HG03565 (cell line): ENCODE data around the gene PRTFDC1.
"Not testable (repeated sequence)": the region's sequence is repeated elsewhere in the genome, so short reads cannot be mapped to it uniquely, and the experiment has no call there.

Experiments used
- ATAC-seq: cut with Tn5 transposase; IDR thresholded peaks from one replicate; pipeline ENCODE4 v1.9.1; 2021; ENCODE audit warnings: mild to moderate bottlenecking, moderate library complexity; ENCODE audit not compliant: unreplicated experiment

The PRTFDC1 gene

DNA sequence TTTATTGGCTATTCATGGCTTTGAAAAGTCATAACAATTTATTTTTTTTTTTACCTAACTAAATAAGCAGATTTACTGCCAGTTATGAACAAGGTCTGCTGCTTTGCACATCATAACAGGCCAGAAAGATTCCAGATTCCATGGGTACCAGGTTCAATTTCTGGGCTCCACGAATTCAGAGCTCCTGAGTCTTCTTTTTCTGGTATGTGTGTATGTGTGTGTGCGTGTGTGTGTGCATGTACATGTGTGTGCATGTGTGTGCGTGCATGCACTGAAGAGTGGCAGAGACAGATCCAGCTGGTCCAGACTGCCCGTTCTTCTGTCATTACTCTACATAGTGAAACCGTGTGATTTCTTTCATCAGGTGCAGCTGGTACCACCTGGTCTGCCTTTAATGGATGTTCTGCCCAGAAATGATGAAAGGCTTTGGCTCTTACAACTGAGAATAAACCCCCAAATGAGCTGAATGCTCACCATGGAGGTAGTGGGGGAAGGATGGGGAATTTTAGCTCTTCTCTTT is 14.6 kb upstream of the PRTFDC1 start:
- no peak for ATAC-seq

DNA sequence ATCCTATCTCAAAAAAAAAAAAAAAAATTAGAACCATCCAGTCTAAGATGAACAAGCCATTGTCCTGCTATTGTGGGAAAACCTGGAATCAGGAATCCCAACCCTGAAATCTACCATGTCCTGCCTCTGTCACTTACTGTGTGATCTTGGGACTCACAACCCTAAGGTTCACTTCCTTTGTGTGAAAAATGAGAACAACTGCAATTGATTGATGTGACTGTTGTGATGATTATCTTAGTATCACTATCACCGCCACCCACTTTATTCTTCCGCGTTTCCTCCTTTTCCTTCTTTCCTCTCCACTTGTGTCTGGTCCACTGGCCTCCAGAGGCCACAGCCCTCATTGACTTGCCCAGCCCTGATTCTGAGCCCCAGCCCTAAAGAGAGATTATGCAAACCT is 12.6 kb upstream of the PRTFDC1 start:
- ATAC-seq = no peak

DNA sequence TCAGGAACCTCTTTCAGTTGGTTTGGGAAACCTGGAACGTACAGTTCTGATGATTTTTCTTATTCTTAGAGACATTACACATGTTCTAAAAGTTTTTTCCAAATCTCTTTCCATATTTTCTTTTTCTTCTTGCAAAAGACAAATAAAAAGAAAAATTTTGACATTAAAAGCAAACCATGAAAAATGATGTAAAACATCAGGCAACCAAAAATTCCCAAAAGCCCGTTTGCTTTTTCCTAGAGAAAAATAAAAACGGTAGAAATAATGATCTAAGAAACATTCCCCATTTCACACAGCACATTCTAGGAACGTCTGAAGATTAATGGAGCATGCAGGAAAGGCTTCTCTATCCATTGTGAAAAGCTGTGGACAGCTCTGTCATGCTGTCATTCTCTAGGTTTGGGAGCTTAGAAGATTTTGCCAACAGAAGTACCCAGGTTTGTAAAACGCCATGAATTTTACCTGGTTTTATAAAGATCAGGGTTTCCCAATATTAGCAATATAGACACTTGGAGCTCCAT is 11.2 kb upstream of the PRTFDC1 start:
- no peak for ATAC-seq

DNA sequence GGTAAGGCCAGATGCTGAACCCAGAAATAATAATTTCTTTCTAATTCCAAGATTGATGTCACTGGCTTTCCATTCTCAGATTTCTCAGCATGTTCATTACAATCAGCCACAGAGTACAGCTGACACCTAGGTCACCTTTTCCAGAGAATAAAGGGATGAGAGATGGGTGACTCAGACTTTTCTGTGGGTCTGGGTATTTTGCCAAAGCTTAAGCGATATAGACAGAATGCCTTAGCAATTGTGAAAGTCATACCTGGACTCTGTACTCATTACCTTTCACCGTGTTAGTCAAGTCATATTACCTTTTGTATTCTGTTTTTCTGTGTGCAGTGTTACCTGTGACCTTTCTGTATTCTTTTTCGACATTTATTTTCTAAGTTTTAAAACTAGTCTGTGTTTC is 10.6 kb upstream of the PRTFDC1 start:
- ATAC-seq = no peak

DNA sequence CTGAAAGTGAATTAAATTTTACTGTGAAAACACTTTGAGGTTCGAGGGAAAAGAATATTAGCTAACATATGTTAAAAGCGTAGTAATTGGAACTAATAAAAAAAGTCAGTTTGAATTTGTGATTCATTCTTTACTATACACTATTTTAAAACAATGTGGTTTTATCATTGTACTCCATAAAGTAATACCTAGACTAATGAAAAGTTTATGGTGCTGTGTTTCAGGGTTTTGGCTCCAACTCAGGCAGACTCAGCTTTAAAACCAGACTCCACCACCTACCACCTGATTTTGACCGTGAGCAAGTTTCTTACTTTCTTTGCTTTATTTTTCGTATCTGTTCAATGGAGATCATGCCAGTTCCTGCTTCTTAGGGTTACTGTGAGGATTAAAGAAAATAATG is 9.2 kb upstream of the PRTFDC1 start:
- ATAC-seq = no peak

DNA sequence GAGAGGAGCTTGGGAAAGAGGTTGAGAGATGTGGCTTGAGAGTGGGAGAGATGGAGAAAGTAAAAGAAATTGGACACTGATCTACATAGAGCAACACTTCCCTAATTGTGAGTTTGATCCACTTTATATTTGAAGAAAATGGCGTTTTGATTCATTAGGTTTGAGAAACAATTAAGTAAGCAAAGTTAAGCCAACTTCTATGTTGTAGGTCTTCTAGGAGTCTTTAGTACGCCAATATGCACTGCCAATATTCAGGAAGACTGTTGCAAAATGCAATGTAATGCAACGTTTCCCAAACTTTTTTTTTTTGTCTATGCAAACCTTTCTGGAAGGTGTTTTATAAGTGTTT is 7.0 kb upstream of the PRTFDC1 start:
- no peak for ATAC-seq

DNA sequence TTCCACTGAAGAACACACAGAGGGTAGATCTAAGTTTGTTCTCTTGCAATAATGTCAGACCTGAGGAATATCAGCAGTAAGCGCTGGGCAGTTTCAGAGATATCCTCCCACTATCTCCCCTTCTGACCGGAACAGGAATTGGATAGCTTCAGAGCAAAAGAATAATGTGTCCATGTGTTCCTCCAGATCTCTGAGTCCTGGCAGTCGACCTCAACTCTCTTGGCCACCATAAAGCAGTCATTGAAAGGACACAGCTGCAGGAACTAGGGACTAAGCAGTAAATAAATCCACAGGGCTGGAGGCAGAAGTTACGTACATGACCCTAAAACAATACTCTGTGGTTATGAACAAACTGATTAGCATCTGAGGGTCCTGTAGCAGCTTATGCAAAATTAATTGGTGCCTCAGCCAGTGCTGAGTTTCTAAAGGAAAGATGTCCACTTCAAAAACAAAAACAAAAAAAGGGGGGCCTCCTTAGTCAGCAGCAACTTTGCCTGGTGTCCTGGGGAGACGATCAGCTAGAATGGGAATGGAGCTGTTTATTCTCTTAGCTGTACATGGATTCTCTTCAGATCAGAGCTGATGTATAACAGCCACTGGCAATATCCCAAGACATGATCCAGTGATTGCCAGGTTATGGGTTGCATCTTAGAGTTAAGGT is 6.4 kb upstream of the PRTFDC1 start:
- ATAC-seq = no peak

DNA sequence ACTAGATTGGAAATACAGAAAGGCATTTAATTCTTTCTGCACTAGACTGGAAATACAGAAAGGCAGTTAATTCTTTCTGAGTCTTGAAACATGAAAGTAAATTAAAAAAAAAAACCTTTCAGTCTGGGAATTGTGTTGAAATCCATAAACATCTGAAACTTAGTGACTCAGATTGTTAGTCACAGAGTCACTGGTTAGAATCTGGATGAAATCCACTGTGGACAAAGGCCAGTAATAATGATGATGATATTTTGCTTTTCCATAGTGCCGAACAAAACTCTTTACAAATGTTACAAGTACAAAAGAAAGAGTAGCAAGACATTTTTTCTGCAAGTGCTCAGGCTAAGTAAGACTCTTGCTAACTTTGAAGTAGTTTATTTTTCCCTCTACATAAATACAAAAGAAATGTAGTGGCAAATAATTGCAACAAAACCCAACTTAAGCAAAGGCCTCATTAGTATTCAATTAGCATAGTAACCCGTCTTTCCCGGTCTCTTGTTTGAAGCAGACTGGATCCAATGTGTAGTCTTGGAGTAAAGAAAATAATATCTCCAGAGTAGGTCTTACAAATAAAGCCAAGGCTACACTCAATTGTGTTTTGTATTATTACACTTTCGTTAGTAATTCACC is 5.8 kb upstream of the PRTFDC1 start:
- ATAC-seq = no peak

DNA sequence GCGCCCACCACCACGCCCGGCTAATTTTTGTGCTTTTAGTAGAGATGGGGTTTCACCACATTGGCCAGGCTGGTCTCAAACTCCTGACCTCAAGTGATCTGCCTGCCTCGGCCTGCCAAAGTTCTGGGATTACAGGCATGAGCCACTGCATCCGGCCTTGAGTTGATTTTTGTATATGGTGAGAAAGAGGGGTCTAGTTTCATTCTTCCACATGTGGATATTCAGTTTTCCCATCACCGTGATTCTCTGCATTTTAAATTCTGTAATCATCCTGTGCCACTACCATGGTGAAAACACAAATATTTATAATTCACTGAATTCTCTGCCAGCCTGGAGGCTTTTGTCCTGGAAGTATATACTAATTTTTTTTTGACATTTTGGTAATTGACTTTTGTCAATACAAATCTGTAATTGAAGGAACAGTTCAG is 5.2 kb upstream of the PRTFDC1 start:
- ATAC-seq = not testable (repeated sequence)

DNA sequence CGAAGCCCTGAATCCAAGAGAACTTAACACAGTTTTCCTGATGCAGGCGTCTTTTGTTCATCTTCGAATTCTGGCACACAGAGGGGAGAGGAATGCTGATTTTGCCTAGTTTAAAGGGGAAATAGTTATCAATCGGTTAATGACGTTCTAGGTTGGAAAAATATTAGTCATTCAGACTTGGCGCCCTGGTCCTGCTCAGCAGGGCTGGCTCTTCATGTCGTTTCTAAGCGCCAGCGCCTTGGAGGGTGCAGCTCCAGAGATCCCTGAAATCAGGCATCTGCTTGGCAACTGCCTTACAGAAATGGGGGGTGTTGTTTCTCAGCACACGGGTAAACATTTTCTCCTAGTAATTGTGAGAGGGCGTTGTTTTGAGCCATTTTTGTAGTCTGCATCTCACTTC is 1.3 kb upstream of the PRTFDC1 start:
- ATAC-seq = no peak

DNA sequence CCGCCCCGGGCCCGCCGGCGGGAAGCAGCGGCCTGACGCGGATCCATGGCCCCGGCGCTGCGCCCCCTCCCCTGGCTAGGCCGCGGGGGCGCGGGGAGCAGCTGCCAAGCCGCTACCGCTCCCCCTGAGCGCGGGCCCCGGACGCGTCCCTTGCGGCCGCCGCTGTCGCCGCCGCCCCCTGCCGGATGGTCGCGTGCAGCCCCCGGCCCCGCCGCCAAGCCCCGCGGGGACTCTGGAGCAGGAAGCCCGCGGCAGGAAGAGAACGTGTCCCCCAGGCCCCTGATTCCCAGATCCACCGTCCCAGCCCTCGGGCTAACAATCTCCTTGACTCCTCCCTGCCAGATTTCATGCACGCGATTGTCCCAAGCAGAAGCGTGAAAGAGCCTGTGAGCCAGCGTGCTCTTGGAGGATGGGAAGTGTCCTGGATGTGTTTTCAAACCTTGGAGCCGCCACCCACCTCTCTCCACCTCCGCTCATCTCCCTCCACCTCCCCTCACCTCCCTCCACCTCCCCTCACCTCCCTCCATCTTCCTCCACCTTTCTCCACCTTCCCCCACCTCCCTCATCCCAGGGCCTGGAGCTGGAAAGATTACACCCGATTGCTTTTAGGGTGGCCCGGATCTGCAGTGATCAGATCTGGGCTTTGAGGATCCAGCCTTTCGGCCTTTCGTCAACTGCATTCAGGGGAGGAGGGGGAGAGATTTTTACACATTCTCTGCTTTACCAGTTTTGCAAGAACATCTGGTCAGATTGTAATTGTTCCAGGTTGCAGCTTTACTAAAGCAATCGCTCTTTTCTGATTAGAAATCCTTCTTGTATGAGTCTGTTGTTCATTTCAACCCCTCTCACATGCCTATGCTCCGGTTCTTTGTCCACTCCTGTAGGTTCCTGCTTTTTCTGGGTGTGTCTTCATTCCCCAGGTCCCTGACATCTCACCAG is 570 bp upstream of the PRTFDC1 start:
- ATAC-seq = peak; percentile 58

DNA sequence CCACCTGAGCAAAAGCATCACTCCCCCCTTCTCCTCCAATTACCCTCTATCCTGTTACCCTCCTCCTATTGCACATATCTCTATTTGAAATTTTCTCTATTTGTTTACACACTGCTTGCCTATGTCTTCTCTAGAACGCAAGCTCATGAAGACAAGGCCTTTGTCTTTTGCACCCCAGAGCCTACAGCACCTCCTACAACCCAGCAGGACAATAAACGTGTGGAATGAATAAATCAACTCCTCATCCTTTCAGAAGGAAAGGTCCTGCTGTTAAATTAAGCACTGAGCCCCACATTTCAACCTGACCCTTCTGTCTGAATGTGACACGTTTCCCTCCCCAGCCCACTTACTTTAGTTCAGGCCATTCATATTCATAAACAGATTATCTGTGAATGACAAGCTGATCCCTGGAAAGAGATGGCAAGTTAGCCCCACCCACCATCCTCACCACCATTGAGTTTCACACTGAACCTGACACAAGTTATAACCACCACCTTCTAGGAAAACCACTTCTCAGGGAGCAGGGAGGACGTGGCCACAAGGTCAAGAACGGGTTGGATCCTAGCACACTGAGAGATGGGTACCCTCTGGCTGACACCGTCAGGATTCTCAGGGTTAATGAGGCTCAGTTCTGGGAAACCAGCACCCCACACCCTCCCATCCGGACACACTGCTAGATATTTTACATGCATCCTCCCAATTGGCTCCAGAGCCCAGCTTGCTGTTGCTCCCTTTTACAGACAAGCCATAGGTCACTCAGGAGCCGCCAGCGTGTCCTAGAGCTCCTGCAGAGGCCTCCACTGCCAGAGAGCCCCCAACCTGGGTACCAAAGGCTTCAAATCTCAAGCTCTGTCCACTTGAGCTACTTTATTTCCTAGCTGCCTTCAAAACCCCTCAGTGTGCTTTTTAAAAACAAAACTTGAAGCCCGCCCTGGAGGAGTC is 934 bp downstream of the PRTFDC1 start:
- ATAC-seq = no peak

DNA sequence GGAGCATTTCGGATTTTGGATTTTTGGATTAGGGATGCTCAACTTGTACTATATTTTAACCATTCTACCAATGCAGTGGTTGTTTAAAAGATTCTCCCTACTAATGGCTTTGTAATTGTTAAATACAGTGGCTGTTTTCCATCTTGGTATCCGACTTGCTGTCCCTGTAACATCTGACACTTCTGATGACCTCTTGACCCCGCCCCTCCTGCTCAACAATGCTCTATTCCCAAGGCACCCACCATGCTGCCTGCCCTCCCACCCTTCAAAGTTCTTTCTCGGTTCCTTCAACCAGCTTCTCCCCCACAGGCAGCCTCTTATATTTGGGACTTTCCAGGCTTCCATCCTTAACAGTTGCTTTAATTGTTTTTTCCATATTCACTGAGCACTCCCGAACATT is 2.0 kb downstream of the PRTFDC1 start:
- no peak for ATAC-seq

DNA sequence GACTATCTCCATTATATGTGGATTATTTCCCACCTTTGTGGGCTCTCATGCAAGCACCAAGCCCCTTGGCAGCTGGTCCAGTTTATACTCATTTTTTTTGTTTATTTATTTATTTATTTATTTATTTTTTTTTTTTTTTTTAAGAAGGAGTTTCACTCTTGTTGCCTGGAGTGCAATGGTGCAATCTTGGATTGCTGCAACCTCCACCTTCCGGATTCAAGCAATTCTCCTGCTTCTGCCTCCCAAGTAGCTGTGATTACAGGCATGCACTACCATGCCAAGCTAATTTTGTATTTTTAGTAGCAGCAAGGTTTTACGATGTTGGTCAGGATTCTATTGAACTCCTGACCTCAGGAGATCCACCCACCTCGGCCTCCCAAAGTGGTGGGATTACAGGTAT is 2.8 kb downstream of the PRTFDC1 start:
- ATAC-seq = no peak

DNA sequence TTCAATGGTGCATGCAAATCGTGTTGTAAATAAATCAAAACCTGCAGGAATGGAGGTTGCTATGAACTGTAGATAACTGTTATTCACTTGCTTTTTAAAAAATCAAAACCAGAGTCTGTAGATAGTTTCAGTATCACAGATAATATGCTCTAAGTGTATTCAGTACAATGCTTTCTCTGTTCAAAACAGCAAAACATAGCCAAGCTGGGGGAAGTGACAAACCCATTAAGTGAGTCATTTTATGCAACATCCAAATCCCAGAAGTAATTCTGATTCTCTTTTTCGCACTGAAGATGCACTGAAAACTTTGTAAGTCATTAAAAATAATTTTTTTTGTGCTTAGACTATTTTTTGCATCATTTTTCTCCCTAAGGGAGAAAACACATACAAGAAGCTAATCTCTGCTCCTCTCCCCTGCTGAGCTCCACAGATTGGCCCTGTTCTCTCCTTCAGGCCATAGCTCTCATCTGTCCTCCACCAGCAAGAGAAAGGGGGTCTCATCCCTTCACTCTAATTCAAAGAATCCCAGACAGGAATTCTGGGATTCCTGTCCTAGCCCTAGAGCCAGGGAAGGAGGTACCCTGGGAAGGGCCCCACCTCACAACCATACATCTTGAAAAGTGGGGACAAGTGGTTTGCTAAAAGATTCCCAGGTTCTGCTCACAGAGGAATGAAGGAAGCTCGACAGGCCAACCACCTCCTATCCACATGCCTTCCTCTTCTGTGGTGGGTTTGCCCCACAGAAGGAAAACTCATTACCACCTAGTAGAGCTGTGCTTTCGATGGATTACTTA is 4.9 kb downstream of the PRTFDC1 start:
- peak; percentile 82 for ATAC-seq

DNA sequence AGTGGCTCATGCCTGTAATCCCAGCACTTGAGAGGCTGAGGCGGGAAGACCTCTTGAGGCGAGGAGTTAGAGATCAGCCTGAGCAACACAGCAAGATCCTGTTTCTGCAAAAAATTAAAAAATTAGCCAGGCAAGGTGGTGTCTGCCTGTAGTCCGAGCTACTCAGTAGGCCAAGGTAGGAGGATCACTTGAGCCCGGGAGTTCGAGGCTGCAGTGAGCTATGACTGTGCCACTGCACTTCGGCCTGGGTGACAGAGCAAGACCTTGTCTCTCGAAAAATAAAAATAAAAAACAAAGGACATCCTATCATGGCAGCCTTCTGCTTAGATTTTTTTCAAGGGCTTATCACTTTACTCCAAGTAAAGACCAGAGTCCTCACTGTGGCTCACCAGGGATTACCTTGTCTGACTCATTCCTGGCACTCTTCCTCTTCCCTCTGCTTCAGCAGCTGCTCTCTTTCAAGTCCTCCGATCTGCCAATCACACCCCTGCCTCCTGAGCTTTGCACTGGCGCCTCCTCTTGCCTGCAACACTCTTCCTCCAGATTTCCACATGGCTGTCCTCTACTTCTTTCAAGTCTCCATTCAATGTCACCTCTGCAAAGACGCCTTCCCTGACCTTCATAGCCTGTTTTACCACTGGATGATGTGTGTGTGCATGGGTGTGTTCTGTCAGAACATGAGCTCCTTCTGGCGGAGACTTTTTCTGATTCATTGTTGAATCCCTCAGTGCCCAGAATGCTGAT is 7.7 kb downstream of the PRTFDC1 start:
- no peak for ATAC-seq

DNA sequence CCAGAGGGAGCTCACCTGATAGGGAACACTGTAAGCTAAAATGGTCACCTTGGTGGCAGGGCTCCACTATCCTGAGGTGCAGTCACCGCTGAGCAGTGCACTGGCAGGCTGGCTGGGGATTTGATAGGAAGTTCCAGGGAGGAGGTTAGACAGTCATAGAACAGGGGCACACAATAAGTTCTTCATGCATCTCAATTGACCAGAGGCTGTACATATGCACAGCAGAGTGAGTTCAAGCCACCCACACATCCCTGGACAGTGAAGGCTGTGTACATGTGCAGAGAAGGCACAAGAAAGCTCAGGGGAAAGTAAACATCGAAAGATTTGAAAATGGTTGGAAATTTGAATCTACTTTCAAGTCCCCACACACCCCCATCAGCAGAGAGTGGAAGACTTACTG is 13.9 kb downstream of the PRTFDC1 start:
- ATAC-seq = no peak

DNA sequence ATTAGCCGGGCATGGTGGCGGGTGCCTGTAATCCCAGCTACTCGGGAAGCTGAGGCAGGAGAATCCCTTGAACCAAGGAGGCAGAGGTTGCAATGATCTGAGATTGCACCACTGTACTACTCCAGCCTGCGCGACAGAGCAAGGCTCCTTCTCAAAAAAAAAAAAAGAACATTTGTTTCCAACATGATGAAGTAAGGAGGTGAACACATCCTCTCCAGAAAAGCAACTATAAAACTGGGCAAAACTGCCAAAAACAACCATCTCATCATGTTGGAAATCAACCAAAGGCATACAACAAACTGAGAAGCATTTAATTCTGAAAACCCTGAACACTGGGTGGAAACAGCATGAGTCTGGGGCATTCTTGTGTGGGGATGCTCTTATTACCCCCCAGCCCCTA is 14.3 kb downstream of the PRTFDC1 start:
- no peak for ATAC-seq
